Kidney (tissue), 14 donors: ENCODE results near the gene RUNX1. TPM values are rescaled to one million over a fixed set of nuclear protein-coding genes. Genes with fewer than 3 reads are reported as not detected.

ENCODE experiments used
- DNase-seq, 5 donors: peaks; one replicate each; pipeline ENCODE4 v3.0.0-alpha.2; 2013 to 2020
- FAIRE-seq: peaks from 2 replicates; lab custom pipeline; 2012; peaks lifted over from hg19 to GRCh38; lab: Jason Lieb, UNC
- H3K27ac ChIP-seq, 2 donors: one replicate each; pipeline ENCODE4 v1.7.0; 2013; ENCODE audit warnings: low read depth in 2 of 2, low read length in 2 of 2, inconsistent platforms in 1 of 2
- H3K27me3 ChIP-seq: one replicate; pipeline ENCODE4 v1.7.1; 2013; ENCODE audit warnings: low read length, inconsistent platforms; ENCODE audit not compliant: control insufficient read depth, insufficient read depth
- H3K36me3 ChIP-seq, 3 donors: one replicate each; pipeline versions ENCODE4 v1.7.0 to v1.7.1; 2013; ENCODE audit warnings: low read length in 3 of 3, control low read depth in 1 of 3, inconsistent platforms in 1 of 3; ENCODE audit not compliant: insufficient read depth in 3 of 3, control insufficient read depth in 2 of 3
- H3K4me1 ChIP-seq, 3 donors: one replicate each; pipeline versions ENCODE4 v1.7.0 to v1.7.1; 2013; ENCODE audit warnings: low read length in 3 of 3, inconsistent platforms in 1 of 3, low read depth in 1 of 3; ENCODE audit not compliant: control insufficient read depth in 2 of 3, insufficient read depth in 2 of 3
- H3K4me3 ChIP-seq, 3 donors: one replicate each; pipeline versions ENCODE4 v1.7.0 to v1.8.1; 2013; ENCODE audit warnings: low read length in 3 of 3, control low read depth in 1 of 3, inconsistent platforms in 1 of 3
- H3K9ac ChIP-seq, 3 donors: one replicate each; pipeline versions ENCODE4 v1.7.0 to v1.7.1; 2013; ENCODE audit warnings: low read length in 3 of 3, control low read depth in 1 of 3, inconsistent platforms in 1 of 3
- H3K9me3 ChIP-seq, 3 donors: one replicate each; pipeline versions ENCODE4 v1.7.0 to v1.7.1; 2013; ENCODE audit warnings: low read length in 3 of 3, control low read depth in 1 of 3, inconsistent platforms in 1 of 3; ENCODE audit not compliant: control insufficient read depth in 2 of 3, insufficient read depth in 1 of 3
- intact Hi-C: fragments of 100-400 bp; cut with DNase I; formaldehyde crosslinking; loops from one replicate; pipeline ENCODE4 v1.11.1; 2022
- polyA plus RNA-seq: library from polyadenylated mRNA; stranded (reverse); fragments of 350-450 nt; fragmentation: Illumina TruSeq; extraction: RNeasy Lipid Tissue Mini Kit (QIAGEN cat#74804); gene quantifications from one replicate; pipeline ENCODE4 v1.2.3, GENCODE V29; 2014; ENCODE audit warnings: low read depth, low replicate concordance; ENCODE audit not compliant: insufficient read depth
- total RNA-seq: library from RNA; stranded (reverse); fragmentation: NEBNext Ultra II Directional; extraction: Animal tissue kit (Norgen Biotek cat#: 25700); gene quantifications from one replicate; pipeline ENCODE4 v1.2.1, GENCODE V29; 2021
- TF ChIP-seq, protein P1 (sequence below): IDR thresholded peaks from 3 replicates; pipeline ENCODE4 v1.5.1; 2012; ENCODE audit warnings: mild to moderate bottlenecking, moderate library complexity, borderline replicate concordance; ENCODE audit not compliant: insufficient read depth; ENCODE audit errors: extremely low read depth
- donor health status: control.
- donor health status: control.
- donor health status: control.
- donor health status: control.
- donor health status: control.
- donor health status: DM: yes; HTN: yes; CAD: no.
- donor health status: Normal renal cell carcinoma (clear cell type).

The RUNX1 gene
- total and polyA plus RNA-seq, 2 donors from 2014 or later, result 1.3 to 58.0 TPM

DNA sequence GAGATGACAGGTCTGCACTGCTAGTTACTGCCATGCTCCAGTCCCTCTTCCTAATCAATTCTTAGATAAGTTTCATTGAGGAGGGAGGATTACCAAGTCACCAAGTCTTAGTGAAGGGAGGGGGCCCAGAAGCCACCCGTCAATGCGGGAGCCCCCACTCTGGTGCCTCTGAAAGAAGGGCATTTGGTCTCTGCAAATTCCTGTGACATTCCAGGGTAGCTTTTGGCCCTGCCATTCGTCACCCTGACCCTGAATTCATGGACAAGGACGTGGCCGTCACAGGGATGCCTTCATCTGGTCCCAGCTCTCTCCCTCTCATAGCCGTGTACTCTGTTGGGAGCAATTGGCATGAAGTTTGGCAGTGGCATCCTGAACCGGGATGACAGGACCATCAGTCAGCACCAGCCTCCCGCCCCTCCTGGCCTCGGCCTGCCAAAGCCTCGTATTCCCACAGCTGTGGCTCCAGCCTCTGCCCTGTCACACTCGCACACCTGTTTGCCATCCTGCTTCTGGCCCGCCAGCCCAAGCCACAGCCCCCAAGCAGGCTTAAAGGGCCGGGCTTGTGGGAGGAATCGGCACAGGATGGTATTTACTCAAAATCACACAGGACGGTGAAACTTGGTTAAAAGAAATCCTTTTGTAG, 229.6 kb downstream of the RUNX1 start:
- FAIRE-seq, result no peak
- Histone ChIP-seq H3K36me3 (no peaks in the 10 kb centered on the region), H3K4me3 (no peak overlapping the region), H3K9ac (no peak overlapping the region), H3K4me1 (no peaks in the 10 kb centered on the region), H3K27ac (no peak overlapping the region), H3K9me3 (no peaks in the 10 kb centered on the region), H3K27me3 (no peaks in the 10 kb centered on the region)
- peak in 1 of 5 donors; percentile 15 for DNase-seq
- intact Hi-C loops, result no loop called here
- TF ChIP-seq, protein P1, sequence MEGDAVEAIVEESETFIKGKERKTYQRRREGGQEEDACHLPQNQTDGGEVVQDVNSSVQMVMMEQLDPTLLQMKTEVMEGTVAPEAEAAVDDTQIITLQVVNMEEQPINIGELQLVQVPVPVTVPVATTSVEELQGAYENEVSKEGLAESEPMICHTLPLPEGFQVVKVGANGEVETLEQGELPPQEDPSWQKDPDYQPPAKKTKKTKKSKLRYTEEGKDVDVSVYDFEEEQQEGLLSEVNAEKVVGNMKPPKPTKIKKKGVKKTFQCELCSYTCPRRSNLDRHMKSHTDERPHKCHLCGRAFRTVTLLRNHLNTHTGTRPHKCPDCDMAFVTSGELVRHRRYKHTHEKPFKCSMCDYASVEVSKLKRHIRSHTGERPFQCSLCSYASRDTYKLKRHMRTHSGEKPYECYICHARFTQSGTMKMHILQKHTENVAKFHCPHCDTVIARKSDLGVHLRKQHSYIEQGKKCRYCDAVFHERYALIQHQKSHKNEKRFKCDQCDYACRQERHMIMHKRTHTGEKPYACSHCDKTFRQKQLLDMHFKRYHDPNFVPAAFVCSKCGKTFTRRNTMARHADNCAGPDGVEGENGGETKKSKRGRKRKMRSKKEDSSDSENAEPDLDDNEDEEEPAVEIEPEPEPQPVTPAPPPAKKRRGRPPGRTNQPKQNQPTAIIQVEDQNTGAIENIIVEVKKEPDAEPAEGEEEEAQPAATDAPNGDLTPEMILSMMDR, result no peak

DNA sequence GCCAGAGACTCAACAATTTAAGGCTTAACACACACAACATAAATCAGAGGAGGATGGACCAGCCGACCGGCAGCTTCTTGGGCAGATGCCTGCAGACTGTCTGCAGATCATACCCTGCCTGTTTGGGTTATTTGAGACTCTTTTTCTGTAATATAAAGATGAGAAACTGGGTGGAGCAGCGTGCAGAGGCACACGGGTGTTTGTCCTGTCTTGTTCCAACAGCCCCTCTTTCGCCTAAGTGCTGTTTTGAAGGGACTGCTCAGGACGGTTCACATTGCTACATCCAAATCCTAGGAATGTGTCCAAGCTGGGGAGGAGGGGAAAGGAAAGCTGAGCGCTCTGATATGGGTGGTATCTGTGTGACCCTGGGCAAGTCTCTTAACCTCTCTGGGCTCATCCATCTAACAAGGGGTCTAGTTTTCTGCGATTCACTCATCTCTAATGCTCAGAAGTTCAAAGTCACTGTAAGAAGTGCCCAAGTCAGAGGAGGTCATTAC, 230.4 kb downstream of the RUNX1 start:
- no peak for FAIRE-seq
- H3K27ac ChIP-seq, result no peak overlapping the region

DNA sequence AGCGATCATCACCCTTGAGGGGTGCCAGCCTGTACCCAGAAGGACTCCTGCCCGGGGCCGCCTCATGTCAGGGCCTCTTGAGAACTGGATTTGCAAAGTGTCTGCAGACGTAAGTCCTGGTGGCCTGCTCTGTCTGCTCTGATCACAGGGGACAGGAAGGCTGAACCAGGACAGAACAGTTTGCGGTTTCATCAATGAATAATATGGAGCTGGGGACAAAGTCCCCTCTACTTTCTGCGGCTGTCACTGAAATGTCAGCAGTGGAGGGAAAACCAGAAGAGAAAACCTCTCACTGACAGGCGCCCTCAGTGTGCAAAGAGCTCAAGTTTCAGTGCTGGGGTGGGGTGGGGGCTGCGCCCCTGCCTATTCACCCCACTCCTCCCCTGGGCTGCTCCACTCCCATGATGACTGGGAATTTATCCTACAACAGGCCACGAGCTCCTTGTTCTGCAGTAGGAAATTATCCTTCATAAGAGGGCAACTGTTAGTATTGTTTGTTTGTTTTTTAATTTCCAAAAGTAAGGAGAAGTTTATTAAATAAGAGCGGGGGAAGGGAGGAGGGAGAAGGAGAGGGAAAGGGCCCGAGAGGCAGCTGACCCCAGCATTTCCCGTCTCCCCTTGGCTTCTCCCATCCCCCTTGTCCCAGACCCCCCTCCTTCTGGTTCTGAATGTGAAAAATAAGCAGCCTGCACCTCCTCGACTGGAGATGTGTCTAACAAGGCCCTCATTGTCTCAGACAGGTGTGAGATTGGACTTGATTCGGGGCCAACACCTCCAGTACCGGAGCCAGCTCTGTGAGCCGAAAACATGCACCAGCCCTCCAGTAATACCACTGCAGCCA, 231.1 kb downstream of the RUNX1 start:
- Histone ChIP-seq H3K36me3 (no peaks in the 10 kb centered on the region), H3K9ac (no peak overlapping the region), H3K4me3 (no peak overlapping the region), H3K9me3 (no peaks in the 10 kb centered on the region), H3K27me3 (no peaks in the 10 kb centered on the region), H3K4me1 (no peaks in the 10 kb centered on the region), H3K27ac (no peak overlapping the region)
- TF ChIP-seq, protein P1, result no peak
- intact Hi-C loops, result no loop called here
- no peak for FAIRE-seq
- peak in 3 of 5 donors; percentile 37 to 56 (median 46) for DNase-seq

More for the DNA sequence above, 230.4 kb downstream of the RUNX1 start:
- no peaks in the 10 kb centered on the region for H3K27me3 ChIP-seq
- no peak overlapping the region for H3K9ac ChIP-seq
- DNase-seq, result no peak
- H3K36me3 ChIP-seq, result no peaks in the 10 kb centered on the region
- no peaks in the 10 kb centered on the region for H3K9me3 ChIP-seq
- H3K4me1 ChIP-seq, result no peaks in the 10 kb centered on the region
- intact Hi-C loops, result no loop called here
- TF ChIP-seq, protein P1, result no peak
- no peak overlapping the region for H3K4me3 ChIP-seq
